IMR-90 (cell line): ENCODE measurements around the gene RPS19BP1. TPM values are rescaled to one million over a fixed set of nuclear protein-coding genes. Genes with fewer than 3 reads are reported as not detected.

Experiments used
- ATAC-seq: fragments of 200-7000 bp; cut with Tn5 transposase; 2 replicates; pipeline ENCODE4 v1.9.1; 2020; ENCODE audit warnings: low read depth, mild to moderate bottlenecking, moderate library complexity
- BruUV-seq: library from RNA; stranded (reverse); fragments of 400-500 nt; replicated peaks from 2 replicates; lab custom pipeline; 2021; lab: Mats Ljungman, UMichigan
- CTCF ChIA-PET: fragments of 300-600 bp; formaldehyde crosslinking; extraction: SDS; loops from one replicate; lab custom pipeline; 2021; ENCODE audit warnings: antibody characterized with exemption; lab: Yijun Ruan, JAX
- POLR2A ChIA-PET: fragments of 300-600 bp; sonication (Branson Sonifier 250); formaldehyde crosslinking; loops from one replicate; lab custom pipeline; 2022; ENCODE audit warnings: antibody characterized with exemption; ENCODE audit not compliant: unreplicated experiment; lab: Charles Lee
- DNase-seq: peaks from one replicate; pipeline ENCODE4 v3.0.0; 2013
- H2AFZ ChIP-seq: replicated peaks from 2 replicates; pipeline ENCODE3; 2013; ENCODE audit warnings: low read length, mild to moderate bottlenecking; ENCODE audit not compliant: poor library complexity
- H2AK5ac ChIP-seq: 2 replicates; pipeline ENCODE4 v1.6.1; 2013; ENCODE audit warnings: low read depth, low read length, inconsistent platforms
- H2AK9ac ChIP-seq: replicated peaks from 2 replicates; pipeline ENCODE3; 2013; ENCODE audit warnings: mild to moderate bottlenecking, low read depth, low read length, moderate library complexity; ENCODE audit not compliant: poor library complexity
- H2BK120ac ChIP-seq: 2 replicates; pipeline ENCODE4 v1.6.1; 2013; ENCODE audit warnings: low read depth, low read length, inconsistent platforms
- H2BK15ac ChIP-seq: 3 replicates; pipeline ENCODE4 v1.6.1; 2013; ENCODE audit warnings: low read depth, low read length, inconsistent platforms
- H2BK20ac ChIP-seq: 2 replicates; pipeline ENCODE4 v1.6.1; 2013; ENCODE audit warnings: low read depth, mild to moderate bottlenecking, inconsistent platforms, low read length, moderate library complexity
- H2BK5ac ChIP-seq: 2 replicates; pipeline ENCODE4 v1.6.1; 2013; ENCODE audit warnings: mild to moderate bottlenecking, low read depth, low read length, inconsistent platforms; ENCODE audit not compliant: poor library complexity, severe bottlenecking
- H3K14ac ChIP-seq: replicated peaks from 2 replicates; pipeline ENCODE4 v1.6.1; 2013; ENCODE audit warnings: low read depth, low read length, inconsistent platforms
- H3K18ac ChIP-seq: 2 replicates; pipeline ENCODE4 v1.6.1; 2013; ENCODE audit warnings: low read depth, low read length, control low read depth
- H3K23ac ChIP-seq: 2 replicates; pipeline ENCODE4 v1.6.1; 2013; ENCODE audit warnings: low read depth, low read length, inconsistent platforms
- H3K27ac ChIP-seq: 2 replicates; pipeline ENCODE4 v1.5.1; 2013; ENCODE audit warnings: mild to moderate bottlenecking, control low read depth, low read length; ENCODE audit not compliant: insufficient read depth
- H3K27me3 ChIP-seq: 2 replicates; pipeline ENCODE4 v1.6.1; 2013; ENCODE audit warnings: low read length; ENCODE audit not compliant: control insufficient read depth, insufficient read depth
- H3K36me3 ChIP-seq: 2 replicates; pipeline ENCODE4 v1.6.1; 2013; ENCODE audit warnings: low read length, mixed read lengths; ENCODE audit not compliant: control insufficient read depth, insufficient read depth
- H3K4ac ChIP-seq: 2 replicates; pipeline ENCODE4 v1.6.1; 2013; ENCODE audit warnings: low read depth, low read length, inconsistent platforms
- H3K4me1 ChIP-seq: 2 replicates; pipeline ENCODE4 v1.6.1; 2013; ENCODE audit warnings: low read length, mixed read lengths; ENCODE audit not compliant: control insufficient read depth, insufficient read depth
- H3K4me2 ChIP-seq: 2 replicates; pipeline ENCODE4 v1.6.1; 2013; ENCODE audit warnings: low read depth, mild to moderate bottlenecking, control low read depth, low read length, moderate library complexity
- H3K4me3 ChIP-seq: 2 replicates; pipeline ENCODE4 v1.5.1; 2013; ENCODE audit warnings: low read depth, mild to moderate bottlenecking, control low read depth, low read length, moderate library complexity; ENCODE audit not compliant: insufficient read depth
- H3K56ac ChIP-seq: 2 replicates; pipeline ENCODE4 v1.6.1; 2013; ENCODE audit warnings: low read length, inconsistent platforms; ENCODE audit not compliant: insufficient read depth; ENCODE audit errors: extremely low read depth
- H3K79me1 ChIP-seq, 2 experiments: 2 replicates each; pipeline ENCODE4 v1.6.1; 2013; ENCODE audit warnings: low read length in 2 of 2, inconsistent platforms in 1 of 2, low read depth in 1 of 2
- H3K9ac ChIP-seq: 2 replicates; pipeline ENCODE4 v1.6.1; 2013; ENCODE audit warnings: low read depth, low read length, control low read depth
- H3K9me1 ChIP-seq: 2 replicates; pipeline ENCODE4 v1.6.1; 2013; ENCODE audit warnings: low read length, inconsistent platforms; ENCODE audit not compliant: insufficient read depth
- H3K9me3 ChIP-seq: 2 replicates; pipeline ENCODE4 v1.6.1; 2013; ENCODE audit warnings: low read length; ENCODE audit not compliant: control insufficient read depth, insufficient read depth
- H4K20me1 ChIP-seq: 2 replicates; pipeline ENCODE4 v1.6.1; 2013; ENCODE audit warnings: low read length, inconsistent platforms; ENCODE audit not compliant: insufficient read depth
- H4K5ac ChIP-seq: 2 replicates; pipeline ENCODE4 v1.6.1; 2013; ENCODE audit warnings: mild to moderate bottlenecking, low read depth, low read length, control low read depth
- H4K8ac ChIP-seq, 2 experiments: 2 replicates each; pipeline ENCODE4 v1.6.1; 2013; ENCODE audit warnings: low read depth in 2 of 2, low read length in 2 of 2, control low read depth in 1 of 2, inconsistent platforms in 1 of 2
- H4K91ac ChIP-seq: 2 replicates; pipeline ENCODE4 v1.6.1; 2013; ENCODE audit warnings: low read depth, low read length, inconsistent platforms; ENCODE audit not compliant: insufficient read depth
- BHLHE40 ChIP-seq: fragments of 150-350 bp; IDR thresholded peaks from 2 replicates; pipeline ENCODE4 v1.6.1; 2016; ENCODE audit warnings: mild to moderate bottlenecking, low read depth, low read length
- CEBPB ChIP-seq: IDR thresholded peaks from 2 replicates; pipeline ENCODE4 v1.6.1; 2012; ENCODE audit warnings: low read depth, low read length, improper control_type of control experiment
- CHD1 ChIP-seq: IDR thresholded peaks from 2 replicates; pipeline ENCODE4 v1.6.1; 2012; ENCODE audit warnings: low read depth, low read length, improper control_type of control experiment
- CTCF ChIP-seq: conservative IDR thresholded peaks from 2 replicates; pipeline ENCODE4 v1.5.1; 2012; ENCODE audit warnings: mild to moderate bottlenecking, low read depth, low read length, improper control_type of control experiment
- FOS ChIP-seq: fragments of 150-350 bp; IDR thresholded peaks from 2 replicates; pipeline ENCODE4 v1.6.1; 2016; ENCODE audit warnings: low read depth, low read length
- MXI1 ChIP-seq: IDR thresholded peaks from 2 replicates; pipeline ENCODE4 v1.6.1; 2012; ENCODE audit warnings: low read depth, mild to moderate bottlenecking, low read length, moderate library complexity, borderline replicate concordance
- NFE2L2 ChIP-seq: fragments of 150-350 bp; IDR thresholded peaks from 2 replicates; pipeline ENCODE4 v1.6.1; 2016; ENCODE audit warnings: low read depth, mild to moderate bottlenecking, low read length
- POLR2A ChIP-seq: IDR thresholded peaks from 2 replicates; pipeline ENCODE4 v1.6.1; 2012; ENCODE audit warnings: mild to moderate bottlenecking, low read depth, low read length
- RAD21 ChIP-seq: IDR thresholded peaks from 2 replicates; pipeline ENCODE4 v1.6.1; 2012; ENCODE audit warnings: low read length, improper control_type of control experiment
- RCOR1 ChIP-seq: IDR thresholded peaks from 2 replicates; pipeline ENCODE4 v1.6.1; 2012; ENCODE audit warnings: mild to moderate bottlenecking, low read length, improper control_type of control experiment; ENCODE audit not compliant: insufficient replicate concordance
- RFX5 ChIP-seq: IDR thresholded peaks from 2 replicates; pipeline ENCODE4 v1.8.0; 2012; ENCODE audit warnings: low read depth, mild to moderate bottlenecking, low read length, moderate library complexity
- SMC3 ChIP-seq: fragments of 150-350 bp; IDR thresholded peaks from 2 replicates; pipeline ENCODE4 v1.6.1; 2016; ENCODE audit warnings: low read depth, mild to moderate bottlenecking, antibody characterized with exemption, low read length, moderate library complexity
- WGBS, 2 experiments: methylation state at CpG; one replicate each; pipeline versions ENCODE4 v1.1.5 to v1.1.7; 2013; ENCODE audit warnings: missing lambda C conversion rate in 2 of 2; ENCODE audit not compliant: insufficient read length in 1 of 2; ENCODE audit errors: extremely low coverage in 2 of 2; 5-methylcytosine and 5-hydroxymethylcytosine counted together
- dilution Hi-C: fragments of 300-500 bp; cut with HindIII; formaldehyde crosslinking; loops from one replicate; pipeline ENCODE4 v1.14.3; 2018; ENCODE audit warnings: low sequenced_read_pairs; ENCODE audit not compliant: unreplicated experiment
- in situ Hi-C: fragments of 300-500 bp; cut with MboI; formaldehyde crosslinking; loops from 3 replicates; pipeline ENCODE4 v1.14.3; 2019; ENCODE audit warnings: low sequenced_read_pairs, inconsistent platforms, mixed read lengths
- intact Hi-C: fragments of 100-400 bp; cut with micrococcal nuclease; formaldehyde crosslinking; loops from 2 replicates; pipeline ENCODE4 v1.10.0; 2022
- polyA plus RNA-seq, 3 experiments: library from polyadenylated mRNA; depleted of rRNA; stranded (reverse); fragments of >200 nt; gene quantifications; 2 replicates each; pipeline ENCODE4 v1.2.3, GENCODE V29; 2012; ENCODE audit warnings: low replicate concordance in 1 of 3
- total RNA-seq: library from RNA; depleted of rRNA; stranded (reverse); fragments of >200 nt; gene quantifications from 2 replicates; pipeline ENCODE4 v1.2.3, GENCODE V29; 2012
- TF ChIP-seq, protein P1 (sequence below): fragments of 150-350 bp; IDR thresholded peaks from 2 replicates; pipeline ENCODE4 v1.6.1; 2017; ENCODE audit warnings: mild to moderate bottlenecking, antibody characterized with exemption, low read length, low read depth
- TF ChIP-seq, protein P2 (sequence below): fragments of 150-350 bp; IDR thresholded peaks from 2 replicates; pipeline ENCODE4 v1.6.1; 2016; ENCODE audit warnings: low read depth, mild to moderate bottlenecking, low read length, moderate library complexity, borderline replicate concordance

RPS19BP1 gene
- total and polyA plus RNA-seq, 2 of the 4 experiments (the other 2 are of a cell fraction): 33.0 to 95.4 TPM

- TF ChIP-seq RAD21 (no peak), RFX5 (no peak), NFE2L2 (no peak), CHD1 (no peak), CEBPB (no peak), FOS (no peak)
Measured at GRCh38 chr22:39570226-39570625, 37.7 kb upstream of the RPS19BP1 start (continued).

DNA sequence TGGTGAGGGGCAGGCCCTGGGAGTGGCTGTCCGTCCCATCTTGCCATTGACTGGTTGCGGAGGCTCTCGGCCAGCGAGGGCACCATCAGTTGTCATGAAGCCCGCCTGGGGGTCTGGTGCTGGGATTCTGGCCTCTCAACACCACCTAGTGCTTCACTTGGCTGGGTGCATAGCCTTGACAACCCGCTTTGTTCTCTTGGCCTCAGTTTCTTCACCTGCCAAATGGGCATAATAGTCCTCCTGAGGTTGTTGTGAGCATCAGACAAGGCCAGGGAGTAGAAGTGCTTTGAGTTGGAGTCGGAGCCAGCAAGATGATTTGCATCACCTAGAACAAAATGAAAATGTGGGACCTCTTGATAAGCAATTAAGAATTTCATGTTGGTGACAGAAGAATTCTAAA lies 36.5 kb upstream of the RPS19BP1 start:
- no peak overlapping the region for H2BK5ac ChIP-seq
- intact Hi-C loops (no loop called here), dilution Hi-C loops (no loop called here), in situ Hi-C loops (no loop called here)
- peaks cover 5% of the 10 kb centered on the region for H3K27me3 ChIP-seq
- no peak overlapping the region for H2BK120ac ChIP-seq
- ChIA-PET CTCF (no interaction called here), POLR2A (no interaction called here)
- H3K9ac ChIP-seq: no peak overlapping the region
- no peak overlapping the region for H4K8ac ChIP-seq
- no peak overlapping the region for H3K4me3 ChIP-seq
- H3K79me1 ChIP-seq: no peaks in the 10 kb centered on the region
- H4K5ac ChIP-seq: no peak overlapping the region
- no peak overlapping the region for H2AK9ac ChIP-seq
- no peak overlapping the region for H3K27ac ChIP-seq
- H4K91ac ChIP-seq: no peak overlapping the region
- H4K20me1 ChIP-seq: no peaks in the 10 kb centered on the region
- no peak overlapping the region for H3K4me2 ChIP-seq
- H2BK15ac ChIP-seq: no peak overlapping the region
- H3K23ac ChIP-seq: no peak overlapping the region
- no peaks in the 10 kb centered on the region for H3K36me3 ChIP-seq
- no peak for ATAC-seq
- no peak overlapping the region for H2BK20ac ChIP-seq
- no TSS peak for BruUV-seq
- DNase-seq: no peak
- H2AK5ac ChIP-seq: no peak overlapping the region
- H3K9me1 ChIP-seq: peaks cover 3% of the 10 kb centered on the region; the same call in 1 of the 2 replicates
- no peak overlapping the region for H3K56ac ChIP-seq
- no peak overlapping the region for H3K4ac ChIP-seq
- H3K14ac ChIP-seq: no peak overlapping the region
- no peak overlapping the region for H3K18ac ChIP-seq
- H3K4me1 ChIP-seq: no peaks in the 10 kb centered on the region
- peaks cover 3% of the 10 kb centered on the region; the same call in 1 of the 2 replicates for H3K9me3 ChIP-seq
- WGBS, 2 experiments: 100% methylated on average over 5 of the region's 7 CpGs; no CpG with 5 or more reads in 1 of the 2 experiments
- no peak overlapping the region for H2AFZ ChIP-seq
- TF ChIP-seq CTCF (no peak), BHLHE40 (no peak), SMC3 (no peak), RFX5 (no peak), MXI1 (no peak), POLR2A (no peak), RCOR1 (no peak), CHD1 (no peak), RAD21 (no peak), CEBPB (no peak), FOS (no peak)
- TF ChIP-seq, protein P1, sequence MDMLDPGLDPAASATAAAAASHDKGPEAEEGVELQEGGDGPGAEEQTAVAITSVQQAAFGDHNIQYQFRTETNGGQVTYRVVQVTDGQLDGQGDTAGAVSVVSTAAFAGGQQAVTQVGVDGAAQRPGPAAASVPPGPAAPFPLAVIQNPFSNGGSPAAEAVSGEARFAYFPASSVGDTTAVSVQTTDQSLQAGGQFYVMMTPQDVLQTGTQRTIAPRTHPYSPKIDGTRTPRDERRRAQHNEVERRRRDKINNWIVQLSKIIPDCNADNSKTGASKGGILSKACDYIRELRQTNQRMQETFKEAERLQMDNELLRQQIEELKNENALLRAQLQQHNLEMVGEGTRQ: no peak
- TF ChIP-seq, protein P2, sequence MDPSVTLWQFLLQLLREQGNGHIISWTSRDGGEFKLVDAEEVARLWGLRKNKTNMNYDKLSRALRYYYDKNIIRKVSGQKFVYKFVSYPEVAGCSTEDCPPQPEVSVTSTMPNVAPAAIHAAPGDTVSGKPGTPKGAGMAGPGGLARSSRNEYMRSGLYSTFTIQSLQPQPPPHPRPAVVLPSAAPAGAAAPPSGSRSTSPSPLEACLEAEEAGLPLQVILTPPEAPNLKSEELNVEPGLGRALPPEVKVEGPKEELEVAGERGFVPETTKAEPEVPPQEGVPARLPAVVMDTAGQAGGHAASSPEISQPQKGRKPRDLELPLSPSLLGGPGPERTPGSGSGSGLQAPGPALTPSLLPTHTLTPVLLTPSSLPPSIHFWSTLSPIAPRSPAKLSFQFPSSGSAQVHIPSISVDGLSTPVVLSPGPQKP: no peak
